GM12892 (cell line): Measurements from ENCODE around the gene PCNX2.

Experiments
- DNase-seq: peaks from one replicate; pipeline ENCODE4 v3.0.0; 2011; ENCODE audit not compliant: insufficient read length
- FAIRE-seq: peaks from 2 replicates; lab custom pipeline; 2011; peaks lifted over from hg19 to GRCh38; lab: Jason Lieb, UNC
- POLR2A ChIP-seq: IDR thresholded peaks from 2 replicates; pipeline ENCODE4 v1.6.1; 2011; ENCODE audit warnings: low read depth, low read length, control low read depth
- POLR2AphosphoS5 ChIP-seq: IDR thresholded peaks from 2 replicates; pipeline ENCODE4 v1.6.1; 2011; ENCODE audit warnings: low read depth, low read length, control low read depth
- TAF1 ChIP-seq: IDR thresholded peaks from 2 replicates; pipeline ENCODE4 v1.6.1; 2011; ENCODE audit warnings: low read depth, mild to moderate bottlenecking, control low read depth, low read length, borderline replicate concordance

PCNX2 gene

GRCh38 chr1:233277637-233278606 lies 17.6 kb downstream of the PCNX2 start:
- FAIRE-seq (no peak), DNase-seq (no peak)
- TF ChIP-seq TAF1 (no peak), POLR2AphosphoS5 (no peak), POLR2A (no peak)

- DNase-seq = no peak
- FAIRE-seq = no peak
- TF ChIP-seq TAF1 = no peak
- no peak for TF ChIP-seq POLR2A
- TF ChIP-seq POLR2AphosphoS5 = no peak
Observed at GRCh38 chr1:233269656-233270055, 25.9 kb downstream of the PCNX2 start.

GRCh38 chr1:233268389-233269022 lies 27.0 kb downstream of the PCNX2 start:
- peak; percentile 36 for FAIRE-seq
- no peak for DNase-seq
- TF ChIP-seq TAF1 (no peak), POLR2A (no peak), POLR2AphosphoS5 (no peak)

DNA sequence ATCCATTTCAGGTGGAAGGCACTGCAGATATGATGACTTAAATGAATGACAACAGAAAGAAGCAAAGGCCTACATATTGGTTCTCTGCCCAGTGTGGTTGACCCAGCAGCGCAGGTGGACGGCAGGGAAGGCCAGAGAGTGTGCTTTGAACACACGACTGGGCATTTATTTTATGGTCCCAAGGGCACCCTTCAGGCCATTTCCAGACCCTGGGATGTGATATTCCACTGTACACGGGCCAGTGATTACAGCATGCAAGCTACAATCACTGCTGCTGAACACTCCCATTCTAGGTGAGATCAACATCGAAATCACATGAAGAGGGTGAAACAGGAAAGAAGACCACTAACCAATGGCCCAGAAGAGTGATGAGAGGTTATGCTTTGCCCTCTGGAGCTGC lies 33.8 kb downstream of the PCNX2 start:
- DNase-seq (no peak), FAIRE-seq (peak; percentile 40)
- TF ChIP-seq TAF1 = no peak
- TF ChIP-seq POLR2AphosphoS5 = no peak
- TF ChIP-seq POLR2A = no peak

DNA sequence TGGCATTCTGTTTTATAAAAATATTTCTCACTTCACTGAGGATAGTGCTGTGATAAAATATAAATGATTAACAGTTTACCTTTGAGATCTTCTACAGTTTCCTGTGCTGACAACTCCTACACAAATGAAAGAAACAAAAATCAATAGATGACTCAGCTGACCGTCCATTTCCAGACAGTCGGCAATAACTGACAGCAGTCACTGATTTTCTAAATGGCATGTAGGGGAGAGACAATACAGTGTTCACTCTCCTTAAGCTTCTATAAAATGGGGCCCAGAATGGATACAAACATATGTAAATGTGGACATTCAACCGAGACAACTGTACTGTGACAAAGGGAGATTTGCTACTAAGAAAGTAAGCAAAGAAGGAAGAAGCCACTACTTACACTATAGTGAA lies 34.3 kb downstream of the PCNX2 start:
- peak; percentile 90 for FAIRE-seq
- TF ChIP-seq POLR2A (no peak), POLR2AphosphoS5 (no peak), TAF1 (no peak)

DNA sequence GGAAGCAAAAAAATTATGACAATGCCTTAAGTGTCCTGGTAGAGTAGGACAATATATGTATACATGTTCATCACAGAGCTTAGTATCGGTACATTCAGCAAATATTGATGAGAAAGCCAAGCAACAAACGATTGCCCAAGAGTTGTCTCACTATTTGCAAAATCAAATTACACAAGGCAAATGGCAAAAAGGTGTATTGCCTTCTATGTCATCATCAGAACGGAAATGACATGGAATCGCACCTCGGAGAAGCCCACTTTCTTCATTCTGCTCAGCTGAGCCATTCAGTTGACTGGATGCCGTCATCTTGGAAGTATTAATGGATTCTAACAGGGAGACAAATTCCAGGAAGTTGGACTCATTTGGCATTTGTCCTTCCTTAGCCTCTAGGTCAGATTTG lies 37.7 kb downstream of the PCNX2 start:
- no peak for TF ChIP-seq TAF1
- no peak for TF ChIP-seq POLR2A
- no peak for TF ChIP-seq POLR2AphosphoS5
- FAIRE-seq (no peak), DNase-seq (no peak)

More for the DNA sequence above, 34.3 kb downstream of the PCNX2 start:
- no peak for DNase-seq

GRCh38 chr1:233256789-233257188 lies 38.7 kb downstream of the PCNX2 start:
- TF ChIP-seq POLR2AphosphoS5 (no peak), TAF1 (no peak), POLR2A (no peak)
- FAIRE-seq (no peak), DNase-seq (no peak)

- DNase-seq (no peak), FAIRE-seq (no peak)
- TF ChIP-seq TAF1 (no peak), POLR2A (no peak), POLR2AphosphoS5 (no peak)
Observed at GRCh38 chr1:233256191-233256590, 39.3 kb downstream of the PCNX2 start.

DNA sequence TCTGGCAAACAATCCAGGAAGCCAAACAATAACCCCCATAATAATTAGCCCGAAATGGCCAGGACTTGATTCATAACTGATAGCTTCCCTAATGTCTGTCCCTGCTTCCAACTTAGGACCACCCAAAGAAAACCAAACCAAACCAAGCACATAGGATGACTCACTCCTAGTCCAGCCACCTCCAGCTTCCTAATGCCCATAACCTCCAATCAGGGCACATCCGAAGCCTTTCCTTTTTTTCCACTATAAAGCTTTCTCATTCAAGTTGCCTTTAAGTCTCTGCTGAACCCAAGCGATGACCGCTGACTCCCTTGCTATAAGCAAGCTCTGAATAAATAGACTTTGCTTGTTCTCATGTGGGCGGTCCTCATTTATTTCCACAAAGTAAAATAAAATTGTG lies 40.4 kb downstream of the PCNX2 start:
- no peak for DNase-seq
- FAIRE-seq = no peak
- no peak for TF ChIP-seq TAF1
- no peak for TF ChIP-seq POLR2AphosphoS5
- TF ChIP-seq POLR2A = no peak

GRCh38 chr1:233253832-233254331 lies 41.6 kb downstream of the PCNX2 start:
- DNase-seq = no peak
- no peak for TF ChIP-seq POLR2AphosphoS5
- no peak for TF ChIP-seq TAF1
- TF ChIP-seq POLR2A = no peak
- FAIRE-seq = no peak

DNA sequence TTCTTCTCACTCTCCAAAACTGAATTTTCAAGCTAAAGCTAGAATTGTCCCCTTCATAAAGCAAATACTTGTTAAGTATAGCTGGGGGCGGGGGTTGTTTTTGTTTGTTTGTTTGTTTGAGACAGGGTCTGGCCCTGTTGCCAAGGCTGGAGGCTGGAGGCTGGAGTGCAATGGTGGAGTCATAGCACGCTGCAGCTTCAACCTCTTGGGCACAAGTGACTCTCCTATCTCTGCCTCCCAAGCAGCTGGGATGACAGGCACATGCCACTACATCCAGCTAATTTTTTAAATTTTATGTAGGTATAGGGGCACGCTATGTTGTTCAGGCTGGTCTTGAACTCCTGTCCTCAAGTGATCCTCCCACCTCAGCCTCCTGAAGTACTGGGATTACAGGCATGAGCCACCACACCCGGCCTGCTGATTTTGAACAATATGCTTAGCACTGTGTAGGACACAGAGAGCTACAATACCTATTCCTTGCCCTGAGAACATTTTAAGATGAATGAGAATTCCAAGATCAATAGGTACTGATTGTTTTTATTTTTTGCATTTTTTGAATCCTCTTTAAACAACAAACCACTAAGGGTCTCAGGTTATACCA lies 42.2 kb downstream of the PCNX2 start:
- FAIRE-seq (no peak), DNase-seq (no peak)
- TF ChIP-seq TAF1 = no peak

DNA sequence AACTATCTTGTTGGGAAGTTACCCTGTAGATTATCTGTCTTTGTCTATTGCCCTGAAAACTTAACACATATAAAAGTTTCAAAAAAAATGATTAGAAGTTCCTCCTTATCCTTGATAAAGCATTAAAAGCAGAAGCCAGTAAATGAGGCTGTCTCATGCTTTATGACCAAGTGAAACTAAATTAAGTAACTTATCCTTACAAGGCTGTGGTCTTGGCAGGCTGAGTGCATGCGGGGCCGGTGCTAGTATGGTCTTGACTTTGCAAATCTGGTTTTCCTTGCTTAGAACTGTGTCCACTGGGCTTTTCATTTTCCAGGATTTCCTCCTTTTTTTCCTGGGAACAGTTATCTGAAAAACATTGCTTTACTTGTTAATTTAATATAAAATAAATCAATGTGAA lies 43.1 kb downstream of the PCNX2 start:
- FAIRE-seq = no peak
- TF ChIP-seq POLR2AphosphoS5 = no peak
- no peak for TF ChIP-seq POLR2A
- no peak for TF ChIP-seq TAF1
- no peak for DNase-seq
